Measurements from ENCODE around the gene DDB1. TPM values are rescaled to one million over a fixed set of nuclear protein-coding genes. Genes with fewer than 3 reads are reported as not detected.

The DDB1 gene
- total RNA-seq, 1 donor from 2014 or later = 259 TPM

- H3K36me3 Mint-ChIP-seq (ENCODE audit: unreplicated experiment) = no peaks in the 10 kb centered on the region
- H3K9me3 Mint-ChIP-seq (ENCODE audit: unreplicated experiment) = no peaks in the 10 kb centered on the region
- DNase-seq = no peak
- TF ChIP-seq CTCF (IDR thresholded peaks at IDR 0.05; ENCODE audit: partially characterized antibody, unreplicated experiment) = no peak
- no peaks in the 10 kb centered on the region for H3K27me3 Mint-ChIP-seq (ENCODE audit: unreplicated experiment)
- no peak overlapping the region for H3K4me3 Mint-ChIP-seq (ENCODE audit: unreplicated experiment)
- H3K4me1 Mint-ChIP-seq (ENCODE audit: low read depth, unreplicated experiment) = no peaks in the 10 kb centered on the region
- no peak overlapping the region for H3K27ac Mint-ChIP-seq (ENCODE audit: unreplicated experiment)
Measured at GRCh38 chr11:61315260-61315659, 17.6 kb downstream of the DDB1 start.

DNA sequence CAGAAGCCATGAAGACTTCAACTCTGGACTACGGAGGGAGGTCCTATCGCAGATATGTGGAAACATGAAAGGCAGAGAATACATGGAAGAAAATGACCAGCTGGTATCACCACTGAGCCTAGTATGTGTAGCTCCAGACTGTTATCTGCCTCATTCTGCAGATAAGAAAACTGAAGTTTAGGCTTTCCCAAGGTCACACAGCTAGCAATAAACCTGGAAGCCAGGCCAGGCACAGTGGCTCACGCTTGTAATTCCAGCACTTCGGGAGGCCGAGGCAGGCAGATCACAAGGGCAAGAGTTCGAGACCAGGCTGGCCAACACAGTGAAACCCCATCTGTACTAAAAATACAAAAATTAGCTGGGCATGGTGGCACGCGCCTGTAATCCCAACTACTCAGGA lies 22.2 kb downstream of the DDB1 start:
- Mint-ChIP-seq H3K4me1 (ENCODE audit: low read depth, unreplicated experiment) (no peaks in the 10 kb centered on the region), H3K36me3 (ENCODE audit: unreplicated experiment) (no peaks in the 10 kb centered on the region), H3K4me3 (ENCODE audit: unreplicated experiment) (no peak overlapping the region), H3K27ac (ENCODE audit: unreplicated experiment) (no peak overlapping the region), H3K9me3 (ENCODE audit: unreplicated experiment) (no peaks in the 10 kb centered on the region), H3K27me3 (ENCODE audit: unreplicated experiment) (no peaks in the 10 kb centered on the region)
- TF ChIP-seq CTCF (IDR thresholded peaks at IDR 0.05; ENCODE audit: partially characterized antibody, unreplicated experiment) = no peak
- no peak for DNase-seq

DNA sequence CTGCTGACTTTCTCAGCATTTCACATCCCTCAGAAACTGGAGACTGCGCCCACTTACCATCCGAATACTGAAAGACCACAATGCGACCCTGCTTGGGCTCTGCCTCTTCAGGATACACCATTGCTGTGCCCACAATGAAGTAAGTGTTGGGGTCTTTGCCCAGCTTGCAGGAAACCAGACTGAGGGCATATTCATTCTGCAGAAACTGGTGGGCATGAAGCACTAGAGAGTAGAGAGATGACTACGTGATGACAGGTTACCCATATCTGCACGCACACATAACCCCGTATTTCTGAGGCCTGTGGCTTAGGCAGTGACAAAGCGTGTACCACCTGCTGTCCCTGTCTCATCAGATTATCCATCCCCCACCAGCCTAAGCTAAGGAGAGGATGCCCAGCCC lies 23.2 kb downstream of the DDB1 start:
- no peak overlapping the region for H3K27ac Mint-ChIP-seq (ENCODE audit: unreplicated experiment)
- DNase-seq = no peak
- H3K27me3 Mint-ChIP-seq (ENCODE audit: unreplicated experiment) = no peaks in the 10 kb centered on the region
- TF ChIP-seq CTCF (IDR thresholded peaks at IDR 0.05; ENCODE audit: partially characterized antibody, unreplicated experiment) = no peak
- no peaks in the 10 kb centered on the region for H3K36me3 Mint-ChIP-seq (ENCODE audit: unreplicated experiment)
- H3K4me1 Mint-ChIP-seq (ENCODE audit: low read depth, unreplicated experiment) = no peaks in the 10 kb centered on the region
- H3K4me3 Mint-ChIP-seq (ENCODE audit: unreplicated experiment) = no peak overlapping the region
- H3K9me3 Mint-ChIP-seq (ENCODE audit: unreplicated experiment) = peaks cover 2% of the 10 kb centered on the region

GRCh38 chr11:61309141-61309540 lies 23.8 kb downstream of the DDB1 start:
- Mint-ChIP-seq H3K27ac (ENCODE audit: unreplicated experiment) (no peak overlapping the region), H3K4me1 (ENCODE audit: low read depth, unreplicated experiment) (no peaks in the 10 kb centered on the region), H3K36me3 (ENCODE audit: unreplicated experiment) (no peaks in the 10 kb centered on the region), H3K27me3 (ENCODE audit: unreplicated experiment) (no peaks in the 10 kb centered on the region), H3K9me3 (ENCODE audit: unreplicated experiment) (peaks cover 3% of the 10 kb centered on the region), H3K4me3 (ENCODE audit: unreplicated experiment) (no peak overlapping the region)
- no peak for DNase-seq
- no peak for TF ChIP-seq CTCF (IDR thresholded peaks at IDR 0.05; ENCODE audit: partially characterized antibody, unreplicated experiment)

GRCh38 chr11:61307354-61307753 lies 25.6 kb downstream of the DDB1 start:
- Mint-ChIP-seq H3K27ac (ENCODE audit: unreplicated experiment) (no peak overlapping the region), H3K4me3 (ENCODE audit: unreplicated experiment) (no peak overlapping the region), H3K9me3 (ENCODE audit: unreplicated experiment) (peaks cover 3% of the 10 kb centered on the region), H3K27me3 (ENCODE audit: unreplicated experiment) (no peaks in the 10 kb centered on the region), H3K36me3 (ENCODE audit: unreplicated experiment) (no peaks in the 10 kb centered on the region), H3K4me1 (ENCODE audit: low read depth, unreplicated experiment) (no peaks in the 10 kb centered on the region)
- DNase-seq = no peak
- no peak for TF ChIP-seq CTCF (IDR thresholded peaks at IDR 0.05; ENCODE audit: partially characterized antibody, unreplicated experiment)

All from glutamatergic neuron (in vitro differentiated cells).